ENCODE results near the gene WNT9B. TPM values are rescaled to one million over a fixed set of nuclear protein-coding genes. Genes with fewer than 3 reads are reported as not detected.

WNT9B gene
- total and polyA plus RNA-seq, 2 experiments from 2014 or later = 0.17 TPM; not detected in 1

DNA sequence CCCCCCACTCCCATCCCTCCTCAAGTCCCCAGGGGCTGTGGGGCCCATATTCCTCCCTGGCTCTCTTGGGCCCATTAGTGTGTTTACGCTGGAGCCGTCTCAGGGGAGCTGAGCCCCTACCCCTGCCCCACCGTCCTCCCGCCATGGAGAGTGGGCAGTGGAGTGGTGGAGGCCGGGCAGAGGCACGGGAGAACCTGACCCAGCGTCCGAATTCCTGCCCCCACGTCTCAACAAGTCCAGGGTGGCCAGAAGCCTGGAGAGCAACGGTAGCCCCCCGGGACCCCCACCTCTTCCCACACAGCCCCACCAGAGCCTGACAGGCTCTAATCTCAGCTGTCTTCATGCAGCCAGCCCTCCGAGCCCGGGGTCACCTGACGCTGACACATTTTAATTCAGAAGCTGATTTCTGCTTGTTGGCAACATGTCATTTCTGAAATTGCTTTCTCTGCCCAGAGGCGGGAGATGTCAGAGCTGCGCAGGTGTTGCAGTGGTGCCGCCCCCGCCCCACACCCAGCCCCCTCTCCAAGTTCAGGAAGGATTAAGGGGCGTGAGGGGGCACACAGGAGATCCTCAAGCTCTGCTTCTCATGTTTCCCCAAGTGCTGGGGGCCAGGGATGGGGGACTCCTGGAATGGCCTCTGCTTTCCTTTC is 32.6 kb downstream of the WNT9B start (continued):
- TF ChIP-seq, protein P1, sequence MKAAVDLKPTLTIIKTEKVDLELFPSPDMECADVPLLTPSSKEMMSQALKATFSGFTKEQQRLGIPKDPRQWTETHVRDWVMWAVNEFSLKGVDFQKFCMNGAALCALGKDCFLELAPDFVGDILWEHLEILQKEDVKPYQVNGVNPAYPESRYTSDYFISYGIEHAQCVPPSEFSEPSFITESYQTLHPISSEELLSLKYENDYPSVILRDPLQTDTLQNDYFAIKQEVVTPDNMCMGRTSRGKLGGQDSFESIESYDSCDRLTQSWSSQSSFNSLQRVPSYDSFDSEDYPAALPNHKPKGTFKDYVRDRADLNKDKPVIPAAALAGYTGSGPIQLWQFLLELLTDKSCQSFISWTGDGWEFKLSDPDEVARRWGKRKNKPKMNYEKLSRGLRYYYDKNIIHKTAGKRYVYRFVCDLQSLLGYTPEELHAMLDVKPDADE (IDR thresholded peaks at IDR 0.05) = no peak
- TF ChIP-seq NANOG (IDR thresholded peaks at IDR 0.05; ENCODE audit: borderline replicate concordance) (no peak), JUNB (IDR thresholded peaks at IDR 0.05; ENCODE audit: unreplicated experiment) (no peak), POLR2AphosphoS5 (IDR thresholded peaks at IDR 0.05; ENCODE audit: low read depth) (no peak), EZH2 (IDR thresholded peaks at IDR 0.05; ENCODE audit: low read depth, unreplicated experiment) (no peak), EZH2phosphoT487 (IDR thresholded peaks at IDR 0.05; ENCODE audit: unreplicated experiment) (no peak)
- TF ChIP-seq, protein P2, sequence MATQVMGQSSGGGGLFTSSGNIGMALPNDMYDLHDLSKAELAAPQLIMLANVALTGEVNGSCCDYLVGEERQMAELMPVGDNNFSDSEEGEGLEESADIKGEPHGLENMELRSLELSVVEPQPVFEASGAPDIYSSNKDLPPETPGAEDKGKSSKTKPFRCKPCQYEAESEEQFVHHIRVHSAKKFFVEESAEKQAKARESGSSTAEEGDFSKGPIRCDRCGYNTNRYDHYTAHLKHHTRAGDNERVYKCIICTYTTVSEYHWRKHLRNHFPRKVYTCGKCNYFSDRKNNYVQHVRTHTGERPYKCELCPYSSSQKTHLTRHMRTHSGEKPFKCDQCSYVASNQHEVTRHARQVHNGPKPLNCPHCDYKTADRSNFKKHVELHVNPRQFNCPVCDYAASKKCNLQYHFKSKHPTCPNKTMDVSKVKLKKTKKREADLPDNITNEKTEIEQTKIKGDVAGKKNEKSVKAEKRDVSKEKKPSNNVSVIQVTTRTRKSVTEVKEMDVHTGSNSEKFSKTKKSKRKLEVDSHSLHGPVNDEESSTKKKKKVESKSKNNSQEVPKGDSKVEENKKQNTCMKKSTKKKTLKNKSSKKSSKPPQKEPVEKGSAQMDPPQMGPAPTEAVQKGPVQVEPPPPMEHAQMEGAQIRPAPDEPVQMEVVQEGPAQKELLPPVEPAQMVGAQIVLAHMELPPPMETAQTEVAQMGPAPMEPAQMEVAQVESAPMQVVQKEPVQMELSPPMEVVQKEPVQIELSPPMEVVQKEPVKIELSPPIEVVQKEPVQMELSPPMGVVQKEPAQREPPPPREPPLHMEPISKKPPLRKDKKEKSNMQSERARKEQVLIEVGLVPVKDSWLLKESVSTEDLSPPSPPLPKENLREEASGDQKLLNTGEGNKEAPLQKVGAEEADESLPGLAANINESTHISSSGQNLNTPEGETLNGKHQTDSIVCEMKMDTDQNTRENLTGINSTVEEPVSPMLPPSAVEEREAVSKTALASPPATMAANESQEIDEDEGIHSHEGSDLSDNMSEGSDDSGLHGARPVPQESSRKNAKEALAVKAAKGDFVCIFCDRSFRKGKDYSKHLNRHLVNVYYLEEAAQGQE (IDR thresholded peaks at IDR 0.05; ENCODE audit: unreplicated experiment) = no peak
- TF ChIP-seq, protein P3, sequence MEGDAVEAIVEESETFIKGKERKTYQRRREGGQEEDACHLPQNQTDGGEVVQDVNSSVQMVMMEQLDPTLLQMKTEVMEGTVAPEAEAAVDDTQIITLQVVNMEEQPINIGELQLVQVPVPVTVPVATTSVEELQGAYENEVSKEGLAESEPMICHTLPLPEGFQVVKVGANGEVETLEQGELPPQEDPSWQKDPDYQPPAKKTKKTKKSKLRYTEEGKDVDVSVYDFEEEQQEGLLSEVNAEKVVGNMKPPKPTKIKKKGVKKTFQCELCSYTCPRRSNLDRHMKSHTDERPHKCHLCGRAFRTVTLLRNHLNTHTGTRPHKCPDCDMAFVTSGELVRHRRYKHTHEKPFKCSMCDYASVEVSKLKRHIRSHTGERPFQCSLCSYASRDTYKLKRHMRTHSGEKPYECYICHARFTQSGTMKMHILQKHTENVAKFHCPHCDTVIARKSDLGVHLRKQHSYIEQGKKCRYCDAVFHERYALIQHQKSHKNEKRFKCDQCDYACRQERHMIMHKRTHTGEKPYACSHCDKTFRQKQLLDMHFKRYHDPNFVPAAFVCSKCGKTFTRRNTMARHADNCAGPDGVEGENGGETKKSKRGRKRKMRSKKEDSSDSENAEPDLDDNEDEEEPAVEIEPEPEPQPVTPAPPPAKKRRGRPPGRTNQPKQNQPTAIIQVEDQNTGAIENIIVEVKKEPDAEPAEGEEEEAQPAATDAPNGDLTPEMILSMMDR (conservative IDR thresholded peaks at IDR 0.05; ENCODE audit: low read depth in 2 of 2) = no peak

DNA sequence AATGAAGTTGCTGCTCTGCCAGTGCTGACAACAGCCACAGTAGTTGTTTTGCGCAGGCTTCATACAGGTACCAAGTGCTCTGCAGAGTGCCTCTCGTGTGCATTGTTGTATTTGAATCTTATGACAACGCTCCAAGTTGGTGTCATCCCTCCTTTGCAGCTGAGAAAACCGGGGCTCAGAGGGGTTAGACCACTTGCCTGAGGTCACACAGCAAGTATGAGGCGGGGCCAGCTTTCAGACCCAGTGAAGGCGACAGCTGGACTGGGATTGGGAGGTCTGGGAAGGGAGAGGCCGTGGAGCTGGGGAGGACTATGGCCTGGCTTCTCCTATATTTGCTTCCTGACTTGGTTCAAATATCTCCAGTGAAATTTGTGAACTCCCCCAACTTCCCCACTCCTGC is 33.2 kb downstream of the WNT9B start:
- Histone ChIP-seq H3K27me3 (ENCODE audit: insufficient read depth) (no peaks in the 10 kb centered on the region), H3F3A (replicated peaks; ENCODE audit: low read depth) (no peaks in the 10 kb centered on the region), H3K79me2 (replicated peaks; ENCODE audit: insufficient read depth) (no peaks in the 10 kb centered on the region), H2AFZ (no peak overlapping the region), H3K4me1 (ENCODE audit: insufficient read depth) (no peaks in the 10 kb centered on the region), H3K4me2 (no peak overlapping the region), H3K27ac (ENCODE audit: low read depth) (no peak overlapping the region), H3K36me3 (ENCODE audit: insufficient read depth) (no peaks in the 10 kb centered on the region), H3K4me3 (no peak overlapping the region), H3K9me2 (ENCODE audit: insufficient read depth) (no peaks in the 10 kb centered on the region), H4K20me1 (replicated peaks; ENCODE audit: insufficient read depth) (no peaks in the 10 kb centered on the region; the same call in 1 of the 2 replicates)
- Mint-ChIP-seq H3K9me3 (no peaks in the 10 kb centered on the region), H3K27me3 (ENCODE audit: insufficient read depth, low read depth, poor library complexity) (peaks cover 13% of the 10 kb centered on the region), H3K27ac (no peak overlapping the region), H3K4me3 (no peak overlapping the region), H3K4me1 (no peaks in the 10 kb centered on the region; the same call in 2 of the 3 replicates), H3K36me3 (ENCODE audit: low read depth) (no peaks in the 10 kb centered on the region)
- ATAC-seq (no peak), DNase-seq (ENCODE audit: low spot score) (no peak)
- TF ChIP-seq ZNF331 (CRISPR knock-in tag; IDR thresholded peaks at IDR 0.05; ENCODE audit: low read depth) = no peak
- TF ChIP-seq STAT1 (IDR thresholded peaks at IDR 0.05; ENCODE audit: unreplicated experiment) = no peak
- no peak for TF ChIP-seq NANOG (IDR thresholded peaks at IDR 0.05; ENCODE audit: borderline replicate concordance)
- TF ChIP-seq EZH2 (IDR thresholded peaks at IDR 0.05; ENCODE audit: low read depth, unreplicated experiment) = no peak
- TF ChIP-seq JUNB (IDR thresholded peaks at IDR 0.05; ENCODE audit: unreplicated experiment) = no peak
- TF ChIP-seq EZH2phosphoT487 (IDR thresholded peaks at IDR 0.05; ENCODE audit: unreplicated experiment) = no peak
- TF ChIP-seq, protein P1 (IDR thresholded peaks at IDR 0.05) = no peak
- TF ChIP-seq, protein P2 (IDR thresholded peaks at IDR 0.05; ENCODE audit: unreplicated experiment) = no peak
- no peak for TF ChIP-seq ZNF114 (CRISPR knock-in tag; IDR thresholded peaks at IDR 0.05)
- TF ChIP-seq, protein P3 (conservative IDR thresholded peaks at IDR 0.05; ENCODE audit: low read depth in 2 of 2) = no peak

Measured in GM23338 (cell line).